Stimulated activated CD4-positive, alpha-beta T cell treated with anti-CD3 and anti-CD28 coated beads, Interleukin-4, amount 100 ng/mL, for 1 hour (primary cell): ENCODE measurements around the gene PLEKHF1.
A peak's percentile ranks its signal among the peaks of the same experiment; 100 is the strongest.
"Not testable (repeated sequence)": the region's sequence is repeated elsewhere in the genome, so short reads cannot be mapped to it uniquely, and the experiment has no call there.

ENCODE experiments used
- DNase-seq: peaks from one replicate; pipeline ENCODE4 v3.0.0-alpha.2; 2020

The PLEKHF1 gene

DNA sequence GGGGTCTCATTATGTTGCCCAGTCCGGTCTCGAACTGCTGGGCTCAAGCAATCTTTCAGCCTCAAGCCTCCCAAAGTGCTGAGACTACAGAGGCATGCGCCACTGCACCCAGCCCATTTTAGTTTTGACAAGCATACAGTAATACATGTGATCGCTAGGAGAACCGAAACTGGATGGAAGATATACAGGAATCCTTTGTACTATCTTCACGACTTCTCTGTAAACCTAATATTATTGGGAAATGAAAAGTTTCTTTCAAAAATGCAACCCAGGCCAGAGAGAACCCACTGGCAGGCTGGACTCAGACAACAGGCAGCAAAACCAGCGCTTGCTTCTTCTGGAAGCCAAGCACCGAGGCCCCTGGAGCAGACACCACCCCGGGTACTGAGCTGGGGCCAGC lies 40.4 kb downstream of the PLEKHF1 start:
- no peak for DNase-seq

DNA sequence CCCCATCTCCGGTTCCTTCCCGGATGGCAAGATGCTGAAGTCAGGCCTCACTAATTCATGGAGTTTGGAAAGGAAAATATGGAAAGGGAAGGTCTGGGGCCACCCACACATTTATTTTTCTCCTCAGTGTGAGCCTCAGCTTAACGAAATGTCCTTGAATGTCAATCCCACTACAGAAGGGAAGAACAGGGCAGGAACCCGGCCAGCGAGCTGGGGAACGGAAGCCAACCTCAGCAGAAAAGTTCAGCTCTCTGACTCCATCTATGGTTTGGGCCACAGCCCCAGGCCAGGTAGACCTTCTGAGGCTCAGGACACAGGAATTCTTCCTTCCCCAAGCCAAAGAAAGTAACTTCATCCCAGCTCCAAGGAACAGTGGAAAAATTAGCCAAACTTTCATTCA lies 41.4 kb downstream of the PLEKHF1 start:
- DNase-seq: no peak

DNA sequence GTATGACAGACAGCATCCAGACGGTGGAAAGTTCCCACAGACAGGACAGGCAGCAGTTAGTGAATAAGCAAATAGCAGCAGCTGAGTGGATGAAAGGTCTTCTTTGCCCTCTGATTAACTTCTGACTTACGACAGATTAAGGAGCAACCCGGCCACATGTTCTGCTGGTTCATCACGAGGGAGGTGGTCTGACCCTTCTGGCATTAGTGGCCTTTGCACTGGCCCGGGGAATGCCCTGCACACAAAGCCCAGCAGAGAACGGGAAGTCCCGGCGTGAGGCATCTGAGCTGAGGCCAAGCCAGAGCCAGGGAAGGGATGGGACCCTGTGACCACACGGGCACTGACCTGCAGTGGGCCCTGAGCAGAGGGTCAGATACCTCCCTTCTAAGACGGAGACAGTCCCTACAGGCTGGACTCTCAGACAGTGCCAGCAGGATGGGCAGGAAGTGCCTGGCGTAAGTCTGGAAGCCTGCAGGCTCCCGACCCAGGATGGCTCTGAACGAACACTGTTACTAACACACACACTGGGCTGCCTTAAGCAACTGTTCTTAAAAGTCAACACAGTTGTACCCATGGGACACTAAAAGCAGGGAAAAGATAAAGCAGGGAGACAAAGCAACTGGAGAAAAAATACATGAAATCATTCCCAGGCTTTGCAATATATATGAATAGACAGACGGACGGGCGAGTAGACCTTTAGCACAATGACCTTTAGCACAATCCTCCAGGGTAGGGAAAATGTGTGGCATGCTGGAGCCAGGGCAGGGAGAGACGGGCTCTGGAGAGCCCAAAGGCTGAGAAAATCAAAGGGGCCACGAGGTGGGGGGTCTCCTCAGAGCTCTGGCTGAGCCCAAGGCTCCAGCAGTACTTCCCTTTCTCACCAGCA lies 43.5 kb downstream of the PLEKHF1 start:
- DNase-seq: no peak

DNA sequence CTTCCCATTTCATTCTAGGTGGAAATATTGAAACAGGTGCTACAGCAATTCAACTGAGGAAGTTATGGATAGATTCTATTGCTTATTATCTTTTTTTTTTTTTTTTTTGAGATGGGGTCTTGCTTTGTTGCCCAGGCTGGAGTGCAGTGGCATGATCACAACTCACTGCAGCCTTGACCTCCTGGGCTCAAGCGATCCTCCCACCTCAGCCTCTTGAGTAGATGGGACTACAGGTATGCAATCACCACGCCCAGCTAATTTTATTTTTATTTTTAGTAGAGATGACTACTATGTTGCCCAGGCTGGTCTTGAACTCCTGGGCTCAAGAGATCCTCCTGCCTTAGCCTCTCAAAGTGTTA lies 44.2 kb downstream of the PLEKHF1 start:
- not testable (repeated sequence) for DNase-seq

DNA sequence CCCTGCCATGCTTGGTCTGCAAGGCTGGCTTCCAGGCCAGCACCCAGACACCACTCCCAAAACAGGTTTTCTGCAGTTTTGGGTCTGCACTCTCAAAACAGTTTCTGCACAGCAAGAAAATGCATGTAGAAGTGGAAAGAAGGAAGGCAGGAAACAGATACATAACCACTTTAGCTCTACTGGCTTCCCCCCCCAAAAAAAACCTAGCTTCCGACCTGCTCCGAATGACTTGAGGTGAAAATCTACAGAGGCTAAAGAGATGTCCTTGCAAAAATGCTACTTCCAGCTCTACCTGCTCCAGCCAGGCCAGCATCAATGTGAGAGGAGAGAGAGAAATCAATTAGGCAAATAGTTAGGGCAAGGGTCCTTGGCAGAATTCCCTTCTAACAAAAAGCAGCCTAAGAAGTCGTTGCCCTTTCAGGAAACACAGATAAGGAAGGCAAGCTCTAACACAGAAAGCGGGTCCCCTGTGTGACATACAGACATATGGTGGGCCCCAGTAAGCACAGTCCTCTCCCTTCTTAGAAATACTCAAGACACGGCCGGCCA lies 46.4 kb downstream of the PLEKHF1 start:
- no peak for DNase-seq

DNA sequence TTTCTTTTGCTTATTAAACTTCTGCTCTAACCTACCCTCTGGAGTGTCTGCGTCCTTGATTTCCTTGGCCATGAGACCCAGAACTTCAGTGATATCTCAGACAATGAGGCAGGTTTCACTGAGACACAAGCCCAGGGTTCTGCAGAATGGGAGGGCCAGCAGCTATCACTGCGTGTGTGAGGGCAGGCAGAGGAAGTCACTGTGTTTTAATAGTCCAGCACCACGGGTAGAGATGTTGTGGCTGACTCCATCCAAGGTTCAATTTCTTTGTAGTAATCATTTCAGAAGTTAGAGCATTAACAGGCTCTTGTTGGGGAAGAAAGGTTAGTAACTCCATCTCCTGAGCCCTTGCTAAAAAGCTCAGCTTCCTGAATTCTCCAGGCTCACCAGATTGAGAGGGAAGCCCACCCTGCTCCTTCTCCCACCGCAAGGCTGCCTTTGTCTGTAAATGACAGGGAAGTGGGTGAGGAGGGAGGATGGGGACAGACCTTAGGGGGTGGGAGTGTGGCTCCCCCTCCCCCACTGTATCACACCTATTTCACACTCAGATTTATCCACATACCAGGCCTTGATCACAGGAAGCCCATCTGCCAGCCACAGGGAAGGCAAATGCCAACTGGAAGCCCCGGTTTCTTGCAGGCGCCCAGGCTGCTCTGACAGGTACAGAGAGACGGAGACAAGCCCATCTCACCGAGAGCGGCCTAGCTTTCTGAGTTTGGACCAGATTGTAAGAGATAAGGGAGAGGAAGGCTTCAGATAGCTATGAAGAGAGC lies 47.7 kb downstream of the PLEKHF1 start:
- DNase-seq: no peak

DNA sequence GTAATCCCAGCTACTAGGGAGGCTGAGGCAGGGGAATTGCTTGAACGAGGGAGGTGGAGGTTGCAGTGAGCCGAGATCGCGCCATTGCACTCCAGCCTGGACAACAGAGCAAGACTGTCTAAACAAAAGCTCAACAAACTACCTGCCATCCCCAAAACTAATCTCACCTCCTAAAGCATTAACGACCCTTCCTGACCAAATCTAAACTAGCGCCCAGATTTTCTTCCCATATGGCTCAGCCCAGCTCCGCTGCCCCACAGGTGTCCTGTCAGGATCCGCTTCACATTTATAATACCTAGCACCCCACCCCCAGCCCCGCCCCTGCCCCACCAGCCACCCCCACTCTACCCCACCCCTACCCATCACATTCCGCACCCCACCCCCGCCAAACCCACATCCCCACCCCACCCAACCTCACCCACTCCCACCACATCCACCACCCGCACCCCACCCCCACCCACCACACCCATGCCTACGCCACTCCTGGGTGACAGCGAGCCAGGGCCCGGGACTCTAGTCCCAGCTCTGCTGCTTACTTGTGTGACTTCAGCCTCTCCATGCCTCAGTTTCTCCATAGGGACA lies 49.2 kb downstream of the PLEKHF1 start:
- peak; percentile 29 for DNase-seq

DNA sequence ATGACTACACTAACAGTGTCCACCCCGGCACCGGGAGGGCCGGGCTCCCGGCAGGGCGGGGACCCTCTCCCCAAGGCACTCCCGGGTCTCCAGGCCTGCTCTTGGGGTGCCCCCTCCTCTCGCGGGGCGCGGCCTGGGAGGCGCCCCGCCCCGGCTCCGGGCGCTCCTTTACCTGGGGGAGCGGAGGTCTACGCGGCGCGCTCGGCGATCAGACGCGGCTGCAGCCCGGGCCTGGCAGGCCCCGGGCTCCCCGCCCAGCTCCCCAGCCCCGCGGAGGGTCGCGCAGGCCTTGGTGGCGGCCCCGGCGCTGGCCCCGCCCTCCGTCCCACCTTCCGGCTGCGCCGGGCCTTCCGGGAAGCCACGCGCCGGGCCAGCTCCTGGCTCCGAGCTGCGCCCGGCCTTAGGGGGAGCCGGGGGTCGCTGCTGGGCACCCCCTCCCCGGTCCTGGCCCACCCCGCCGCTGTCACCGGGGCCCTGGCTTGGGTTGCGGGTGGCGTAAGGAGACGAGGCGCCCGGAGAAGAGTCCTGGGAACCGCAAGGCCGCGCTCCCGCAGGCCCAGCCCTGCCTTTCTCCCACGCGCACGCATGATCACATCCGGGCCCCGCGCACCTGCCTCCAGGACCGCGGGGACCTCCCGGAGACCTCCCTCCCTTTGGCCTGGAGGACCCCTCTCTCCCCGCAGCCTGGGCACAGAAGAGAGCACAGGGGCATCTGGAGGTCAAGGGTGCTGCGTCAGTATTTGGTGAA lies 49.9 kb downstream of the PLEKHF1 start, which contains the start of gene C19orf12:
TSS of gene C19orf12 (minus strand) at position 309 of the 748 bp plus-strand sequence. CDS start 6,848 bp downstream, outside the sequence.
- DNase-seq: peak; percentile 70

DNA sequence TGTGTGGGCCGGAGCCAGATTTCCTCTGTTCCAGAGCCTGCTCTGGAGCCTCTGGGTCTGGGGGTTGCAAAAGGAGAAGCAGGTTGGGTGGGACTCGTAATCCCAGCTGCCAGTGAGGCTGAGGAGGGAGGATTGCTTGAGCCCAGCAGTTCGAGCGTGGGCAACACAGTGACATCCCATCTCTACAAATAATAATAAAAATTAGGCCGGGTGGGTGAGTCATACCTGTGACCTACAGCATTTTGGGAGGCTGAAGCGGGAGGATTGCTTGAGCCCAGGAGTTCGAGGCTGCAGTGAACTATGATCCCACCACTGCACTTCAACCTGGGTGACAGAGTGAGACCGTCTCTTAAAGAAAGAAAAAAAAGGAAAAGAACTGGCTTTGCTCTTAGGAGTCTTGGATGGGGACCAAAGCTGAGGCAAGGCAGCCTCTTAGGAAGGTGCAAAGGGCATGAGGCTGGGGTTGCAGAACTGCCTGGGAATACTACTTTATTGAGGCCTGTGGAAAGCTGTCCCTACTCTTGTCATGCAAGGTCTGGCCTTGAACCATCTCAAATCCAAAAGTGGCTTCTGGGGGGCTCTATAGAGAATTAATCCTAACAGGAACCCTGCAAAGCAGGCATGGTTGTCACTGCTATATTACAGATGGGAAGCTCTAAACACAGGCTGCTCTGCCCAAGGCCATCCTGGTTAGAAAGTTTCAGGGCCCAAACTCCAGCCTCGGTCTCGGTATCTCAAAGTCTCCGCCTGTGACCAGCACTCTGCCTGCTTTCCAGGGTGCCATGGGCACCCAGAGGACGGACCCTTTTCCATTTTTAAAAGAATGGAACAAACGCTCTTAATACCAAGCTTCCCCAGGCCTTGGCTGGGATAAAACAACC lies 50.7 kb downstream of the PLEKHF1 start:
- no peak for DNase-seq

DNA sequence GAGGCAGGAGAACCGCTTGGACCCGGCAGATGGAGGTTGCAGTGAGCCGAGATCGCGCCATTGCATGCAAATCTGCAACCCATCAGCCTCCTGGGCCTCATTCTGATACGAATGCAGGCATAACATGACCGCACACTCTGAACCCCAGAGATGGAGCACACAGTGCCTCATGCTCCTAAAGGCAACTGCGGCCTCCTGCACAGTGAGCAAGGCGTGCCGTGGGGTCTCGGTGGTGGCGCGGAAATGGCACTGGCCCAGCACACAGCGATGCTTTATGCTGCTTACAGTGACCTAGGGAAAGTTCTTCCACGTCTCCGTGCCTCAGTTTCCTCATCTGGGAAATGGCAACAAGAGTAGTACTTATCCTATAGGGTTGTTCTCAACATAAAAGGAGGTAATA lies 51.8 kb downstream of the PLEKHF1 start:
- DNase-seq: no peak

DNA sequence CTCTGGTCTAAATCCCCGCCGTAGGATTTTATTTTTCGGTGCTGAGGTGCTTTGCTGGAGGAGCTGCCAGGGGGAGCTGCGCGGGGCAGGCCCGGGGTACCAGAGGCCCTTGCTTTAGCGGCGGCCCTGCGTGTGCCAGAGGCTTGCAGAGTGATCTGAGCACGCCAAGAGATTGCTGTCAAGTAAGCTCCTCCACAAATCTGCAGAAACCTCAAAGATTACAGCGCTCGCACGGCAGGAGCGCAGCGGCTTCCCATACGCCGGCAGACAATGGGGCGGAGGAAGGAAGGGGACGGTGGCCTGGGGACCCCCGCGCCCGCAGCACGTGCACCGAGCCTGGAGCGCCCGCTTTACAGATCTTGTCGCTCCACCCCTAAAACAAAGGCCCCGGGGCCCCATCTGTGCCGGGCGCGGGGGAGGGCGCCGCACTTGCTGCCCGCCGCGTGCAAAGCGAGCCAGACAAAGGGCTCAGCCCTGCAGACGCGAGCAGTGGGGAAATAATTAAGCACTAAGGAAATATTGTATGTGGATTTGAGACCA lies 58.9 kb downstream of the PLEKHF1 start:
- DNase-seq: peak; percentile 52

DNA sequence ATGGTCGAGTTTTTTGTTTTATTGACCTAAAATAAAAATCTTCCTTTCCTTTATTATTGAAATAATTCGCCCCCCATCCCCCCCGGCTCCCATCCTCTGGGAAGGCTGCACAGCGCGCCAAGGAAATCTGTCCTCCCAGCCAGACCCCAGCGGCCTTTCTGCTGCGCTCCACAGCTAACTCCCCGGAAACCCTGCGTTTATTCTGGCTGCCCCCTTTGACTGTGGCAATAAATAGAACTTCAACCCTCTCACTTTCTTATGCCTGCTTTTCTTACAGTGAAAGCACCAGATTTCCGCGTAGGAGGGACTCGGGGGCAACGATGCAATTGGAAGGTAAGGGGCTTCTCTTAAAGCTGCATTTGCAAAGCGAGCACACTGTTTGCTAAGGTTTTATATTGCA lies 59.5 kb downstream of the PLEKHF1 start:
- DNase-seq: no peak
